ENCODE data around the gene ZNF326. TPM values are rescaled to one million over a fixed set of nuclear protein-coding genes. Genes with fewer than 3 reads are reported as not detected.

Gene ZNF326
- polyA plus RNA-seq, 10 donors, result 18.0 to 33.0 (median 24.3) TPM

- no peak for DNase-seq
Observed at GRCh38 chr1:90068611-90069280, 73.8 kb downstream of the ZNF326 start.

- no peak for DNase-seq
Observed at GRCh38 chr1:90074137-90074536, 79.2 kb downstream of the ZNF326 start.

- DNase-seq, result no peak
Observed at GRCh38 chr1:90074566-90074965, 79.7 kb downstream of the ZNF326 start.

GRCh38 chr1:90074970-90075391 lies 80.1 kb downstream of the ZNF326 start:
- peak in 2 of 3 donors; percentile 1 to 5 for DNase-seq

GRCh38 chr1:90083995-90084394 lies 89.1 kb downstream of the ZNF326 start:
- no peak for DNase-seq

Other genes with a start within 250 kb of the ZNF326 start
- 1 to 10 TPM; 6.7 to 9.6 (median 8.1) TPM for gene LRRC8D, start 174.1 kb upstream of the ZNF326 start, polyA plus RNA-seq (ENCODE audit: insufficient read length in 10 of 10)

All from muscle of back (tissue), 11 donors.